Right atrium auricular region (tissue), 2 donors: ENCODE data around the gene SDHAF4. TPM values are rescaled to one million over a fixed set of nuclear protein-coding genes. Genes with fewer than 3 reads are reported as not detected.

Experiments used
- DNase-seq: peaks from one replicate; pipeline ENCODE4 v3.0.0-alpha.2; 2019; ENCODE audit warnings: low spot score
- H3K27ac ChIP-seq, 2 donors: fragments of 200-600 bp; sonication (generic); 1 replicate in 1 of 2; 2 replicates in 1 of 2; pipeline ENCODE4 v1.5.1; 2016 to 2019
- H3K27me3 ChIP-seq, 2 donors: fragments of 200-600 bp; sonication (generic); one replicate each; pipeline versions ENCODE4 v1.5.1 to v1.6.0; 2017 to 2019
- H3K36me3 ChIP-seq: fragments of 200-600 bp; sonication (generic); one replicate; pipeline ENCODE4 v1.5.1; 2016
- H3K4me1 ChIP-seq, 2 donors: fragments of 200-600 bp; sonication (generic); one replicate each; pipeline versions ENCODE4 v1.5.1 to v1.6.0; 2017 to 2019
- H3K4me3 ChIP-seq, 2 donors: fragments of 200-600 bp; sonication (generic); 1 replicate in 1 of 2; 2 replicates in 1 of 2; pipeline ENCODE4 v1.5.1; 2017 to 2019; ENCODE audit warnings: mild to moderate bottlenecking in 1 of 2, moderate library complexity in 1 of 2
- H3K9me3 ChIP-seq, 2 donors: fragments of 200-600 bp; sonication (generic); one replicate each; pipeline ENCODE4 v1.5.1; 2019
- CTCF ChIP-seq, 2 donors: fragments of 200-600 bp; sonication (generic); IDR thresholded peaks; one replicate each; pipeline ENCODE4 v1.5.1; 2019; ENCODE audit warnings: antibody characterized with exemption in 2 of 2
- total RNA-seq, 2 donors: library from RNA; depleted of rRNA; stranded (reverse); fragments of >200 nt; gene quantifications; one replicate each; pipeline ENCODE4 v1.1.0, GENCODE V29; 2016

The SDHAF4 gene
- total RNA-seq, 2 donors from 2014 or later = 8.0 to 9.4 TPM

- no peak for TF ChIP-seq CTCF (IDR thresholded peaks at IDR 0.05)
- H3K27me3 ChIP-seq = no peaks in the 10 kb centered on the region
- no peak overlapping the region for H3K4me3 ChIP-seq
- no peak overlapping the region for H3K27ac ChIP-seq
- no peak for DNase-seq
- H3K36me3 ChIP-seq = peaks cover 12% of the 10 kb centered on the region
- H3K4me1 ChIP-seq = no peaks in the 10 kb centered on the region
- H3K9me3 ChIP-seq = no peaks in the 10 kb centered on the region
Measured at GRCh38 chr6:70530023-70530422, 36.7 kb upstream of the SDHAF4 start.

GRCh38 chr6:70531133-70531532 is 35.6 kb upstream of the SDHAF4 start:
- Histone ChIP-seq H3K27ac (no peak overlapping the region), H3K36me3 (peaks cover 12% of the 10 kb centered on the region), H3K9me3 (no peaks in the 10 kb centered on the region), H3K27me3 (no peaks in the 10 kb centered on the region), H3K4me1 (no peaks in the 10 kb centered on the region), H3K4me3 (no peak overlapping the region)
- TF ChIP-seq CTCF (IDR thresholded peaks at IDR 0.05) = no peak
- DNase-seq = no peak

GRCh38 chr6:70537266-70537665 is 29.5 kb upstream of the SDHAF4 start:
- H3K36me3 ChIP-seq = peaks cover 26% of the 10 kb centered on the region
- H3K27me3 ChIP-seq = no peaks in the 10 kb centered on the region
- no peaks in the 10 kb centered on the region for H3K4me1 ChIP-seq
- no peak for DNase-seq
- H3K4me3 ChIP-seq = no peak overlapping the region
- TF ChIP-seq CTCF (IDR thresholded peaks at IDR 0.05) = no peak
- H3K9me3 ChIP-seq = no peaks in the 10 kb centered on the region
- H3K27ac ChIP-seq = no peak overlapping the region

- H3K27me3 ChIP-seq = no peaks in the 10 kb centered on the region
- no peak overlapping the region for H3K27ac ChIP-seq
- no peak for DNase-seq
- no peaks in the 10 kb centered on the region for H3K4me1 ChIP-seq
- H3K9me3 ChIP-seq = no peaks in the 10 kb centered on the region
- no peak for TF ChIP-seq CTCF (IDR thresholded peaks at IDR 0.05)
- peaks cover 19% of the 10 kb centered on the region for H3K36me3 ChIP-seq
- no peak overlapping the region for H3K4me3 ChIP-seq
Measured at GRCh38 chr6:70538376-70538775, 28.4 kb upstream of the SDHAF4 start.

GRCh38 chr6:70547313-70547712 is 19.4 kb upstream of the SDHAF4 start:
- peak; percentile 21 to 59 for TF ChIP-seq CTCF (IDR thresholded peaks at IDR 0.05)

GRCh38 chr6:70547905-70548304 is 18.8 kb upstream of the SDHAF4 start:
- H3K36me3 ChIP-seq = no peaks in the 10 kb centered on the region
- H3K27me3 ChIP-seq = no peaks in the 10 kb centered on the region
- no peak for TF ChIP-seq CTCF (IDR thresholded peaks at IDR 0.05)
- H3K4me3 ChIP-seq = no peak overlapping the region
- no peaks in the 10 kb centered on the region for H3K9me3 ChIP-seq
- DNase-seq = no peak
- no peak overlapping the region for H3K27ac ChIP-seq
- H3K4me1 ChIP-seq = no peaks in the 10 kb centered on the region

More at GRCh38 chr6:70547313-70547712, 19.4 kb upstream of the SDHAF4 start:
- Histone ChIP-seq H3K36me3 (no peaks in the 10 kb centered on the region), H3K4me1 (no peaks in the 10 kb centered on the region), H3K27me3 (no peaks in the 10 kb centered on the region), H3K4me3 (no peak overlapping the region), H3K27ac (no peak overlapping the region), H3K9me3 (no peaks in the 10 kb centered on the region)
- no peak for DNase-seq
